D341Med (cell line): Measurements from ENCODE around the gene RALGPS1.

Experiments
- DNase-seq: peaks from one replicate; pipeline ENCODE4 v3.0.0; 2012; ENCODE audit warnings: low spot score

Gene RALGPS1

GRCh38 chr9:127174386-127175318 is 260.1 kb downstream of the RALGPS1 start:
- no peak for DNase-seq

- DNase-seq: no peak
Observed at GRCh38 chr9:127175319-127175715, 260.7 kb downstream of the RALGPS1 start.

GRCh38 chr9:127175764-127176163 is 261.2 kb downstream of the RALGPS1 start:
- no peak for DNase-seq

GRCh38 chr9:127176631-127177030 is 262.0 kb downstream of the RALGPS1 start:
- DNase-seq: no peak

GRCh38 chr9:127177231-127177630 is 262.6 kb downstream of the RALGPS1 start:
- no peak for DNase-seq

GRCh38 chr9:127177665-127178265 is 263.2 kb downstream of the RALGPS1 start:
- DNase-seq: no peak

- no peak for DNase-seq
Observed at GRCh38 chr9:127178686-127179632, 264.4 kb downstream of the RALGPS1 start.

GRCh38 chr9:127179633-127180441 is 265.3 kb downstream of the RALGPS1 start:
- no peak for DNase-seq

- no peak for DNase-seq
Observed at GRCh38 chr9:127180457-127181314, 266.1 kb downstream of the RALGPS1 start.

GRCh38 chr9:127181315-127181580 is 266.7 kb downstream of the RALGPS1 start:
- no peak for DNase-seq

GRCh38 chr9:127181595-127182190 is 267.1 kb downstream of the RALGPS1 start:
- no peak for DNase-seq

GRCh38 chr9:127182901-127183746 is 268.5 kb downstream of the RALGPS1 start:
- DNase-seq: no peak

GRCh38 chr9:127183814-127184582 is 269.4 kb downstream of the RALGPS1 start:
- DNase-seq: no peak

- DNase-seq: no peak
Observed at GRCh38 chr9:127184641-127185040, 270.1 kb downstream of the RALGPS1 start.

- no peak for DNase-seq
Observed at GRCh38 chr9:127185181-127185580, 270.6 kb downstream of the RALGPS1 start.

GRCh38 chr9:127185931-127186781 is 271.6 kb downstream of the RALGPS1 start:
- no peak for DNase-seq

- no peak for DNase-seq
Observed at GRCh38 chr9:127186806-127187205, 272.2 kb downstream of the RALGPS1 start.
